ENCODE data around the gene LRRC71.

Gene LRRC71

GRCh38 chr1:156877433-156878170, 42.8 kb upstream of the LRRC71 start:
- CTCF ChIA-PET = interaction anchor here (0.8 to 5.4 kb wide), 5 partner anchors 13 to 188 kb away, joined by 3 to 30 read pairs (median 5); partner anchors contain the start of genes INSRR, NTRK1 and PEAR1
- TF ChIP-seq CTCF (IDR thresholded peaks at IDR 0.05; ENCODE audit: control extremely low read depth, extremely low read depth, low read depth, missing control alignments) = no peak
- no peak for DNase-seq (ENCODE audit: extremely low spot score)
- POLR2A ChIA-PET = no interaction called here

- POLR2A ChIA-PET = no interaction called here
- TF ChIP-seq CTCF (IDR thresholded peaks at IDR 0.05; ENCODE audit: control extremely low read depth, extremely low read depth, low read depth, missing control alignments) = no peak
- CTCF ChIA-PET = interaction anchor here (1.3 to 5.4 kb wide), 6 partner anchors 11 to 154 kb away, joined by 3 to 34 read pairs (median 7); partner anchors contain the start of genes INSRR, NTRK1 and PEAR1
- no peak for DNase-seq (ENCODE audit: extremely low spot score)
These were observed 40.6 kb upstream of the LRRC71 start for GRCh38 chr1:156879876-156880275.

GRCh38 chr1:156880473-156880872, 40.0 kb upstream of the LRRC71 start:
- ChIA-PET POLR2A (no interaction called here), CTCF (interaction anchor here (1.0 to 5.4 kb wide), 7 partner anchors 11 to 154 kb away, joined by 3 to 34 read pairs (median 7); partner anchors contain the start of genes INSRR, NTRK1 and PEAR1)
- no peak for TF ChIP-seq CTCF (IDR thresholded peaks at IDR 0.05; ENCODE audit: control extremely low read depth, extremely low read depth, low read depth, missing control alignments)
- no peak for DNase-seq (ENCODE audit: extremely low spot score)

GRCh38 chr1:156881101-156881500, 39.3 kb upstream of the LRRC71 start:
- POLR2A ChIA-PET = no interaction called here
- TF ChIP-seq CTCF (IDR thresholded peaks at IDR 0.05; ENCODE audit: control extremely low read depth, extremely low read depth, low read depth, missing control alignments) = no peak
- no peak for DNase-seq (ENCODE audit: extremely low spot score)
- CTCF ChIA-PET = interaction anchor here (1.0 to 5.4 kb wide), 6 partner anchors 10 to 155 kb away, joined by 3 to 34 read pairs (median 7); partner anchors contain the start of genes INSRR, NTRK1 and PEAR1

GRCh38 chr1:156881663-156882062, 38.8 kb upstream of the LRRC71 start:
- ChIA-PET CTCF (interaction anchor here (1.0 to 4.9 kb wide), 4 partner anchors 10 to 43 kb away, joined by 3 to 34 read pairs (median 6); partner anchors contain the start of genes NTRK1 and PEAR1), POLR2A (no interaction called here)
- TF ChIP-seq CTCF (IDR thresholded peaks at IDR 0.05; ENCODE audit: control extremely low read depth, extremely low read depth, low read depth, missing control alignments) = no peak
- DNase-seq (ENCODE audit: extremely low spot score) = no peak

GRCh38 chr1:156882543-156882942, 37.9 kb upstream of the LRRC71 start:
- CTCF ChIA-PET = interaction anchor here (1.0 to 4.9 kb wide), 3 partner anchors 9 to 44 kb away, joined by 3 to 34 read pairs (median 4); partner anchors contain the start of genes NTRK1 and PEAR1

More at GRCh38 chr1:156882543-156882942, 37.9 kb upstream of the LRRC71 start:
- POLR2A ChIA-PET = no interaction called here
- TF ChIP-seq CTCF (IDR thresholded peaks at IDR 0.05; ENCODE audit: control extremely low read depth, extremely low read depth, low read depth, missing control alignments) = no peak
- no peak for DNase-seq (ENCODE audit: extremely low spot score)
